GM12864 (cell line): Measurements from ENCODE around the gene CENPW.

ENCODE experiments used
- DNase-seq: peaks from one replicate; pipeline ENCODE4 v3.0.0-alpha.2; 2011; ENCODE audit warnings: low read depth
- H3K4me3 ChIP-seq: 2 replicates; pipeline ENCODE4 v1.5.1; 2011; ENCODE audit warnings: mild to moderate bottlenecking, low read depth, low read length, control low read depth
- CTCF ChIP-seq: IDR thresholded peaks from 2 replicates; pipeline ENCODE4 v1.5.1; 2011; ENCODE audit warnings: low read depth, mild to moderate bottlenecking, moderate library complexity, low read length, control low read depth, inconsistent platforms; ENCODE audit errors: missing control alignments

CENPW gene

GRCh38 chr6:126341126-126341525 lies 1.2 kb downstream of the CENPW start:
- H3K4me3 ChIP-seq: peak overlapping the region; percentile 62; the same call in 1 of the 2 replicates
- no peak for DNase-seq
- no peak for TF ChIP-seq CTCF

- no peak for TF ChIP-seq CTCF
- DNase-seq: no peak
- no peak overlapping the region for H3K4me3 ChIP-seq
Measured at GRCh38 chr6:126344181-126344580, 4.3 kb downstream of the CENPW start.

GRCh38 chr6:126351960-126352359 lies 12.0 kb downstream of the CENPW start:
- no peak for DNase-seq
- no peak for TF ChIP-seq CTCF
- no peak overlapping the region for H3K4me3 ChIP-seq

- no peak for DNase-seq
- no peak for TF ChIP-seq CTCF
- no peak overlapping the region for H3K4me3 ChIP-seq
Measured at GRCh38 chr6:126352514-126352913, 12.6 kb downstream of the CENPW start.

GRCh38 chr6:126356526-126356925 lies 16.6 kb downstream of the CENPW start:
- no peak for TF ChIP-seq CTCF
- no peak for DNase-seq
- H3K4me3 ChIP-seq: no peak overlapping the region

- DNase-seq: no peak
- no peak overlapping the region for H3K4me3 ChIP-seq
- no peak for TF ChIP-seq CTCF
Measured at GRCh38 chr6:126359936-126360537, 20.1 kb downstream of the CENPW start.

- TF ChIP-seq CTCF: no peak
- no peak overlapping the region for H3K4me3 ChIP-seq
Measured at GRCh38 chr6:126361832-126362440, 22.0 kb downstream of the CENPW start.

More at GRCh38 chr6:126361832-126362440, 22.0 kb downstream of the CENPW start:
- no peak for DNase-seq
